Liver (tissue), 9 donors: Measurements from ENCODE around the gene GNPDA2. TPM values are rescaled to one million over a fixed set of nuclear protein-coding genes. Genes with fewer than 3 reads are reported as not detected.

ENCODE experiments used
- DNase-seq: peaks from one replicate; pipeline ENCODE4 v3.0.0-alpha.2; 2017; ENCODE audit warnings: low spot score
- H3K27ac ChIP-seq, 2 donors: one replicate each; pipeline ENCODE4 v1.7.0; 2013; ENCODE audit warnings: inconsistent platforms in 2 of 2, low read length in 2 of 2, control low read depth in 1 of 2, low read depth in 1 of 2, mild to moderate bottlenecking in 1 of 2
- H3K27me3 ChIP-seq, 4 donors: one replicate each; pipeline versions ENCODE4 v1.6.1 to v1.7.0; 2013; ENCODE audit warnings: low read length in 3 of 4, inconsistent platforms in 1 of 4, mild to moderate bottlenecking in 1 of 4, moderate library complexity in 1 of 4; ENCODE audit not compliant: control insufficient read depth in 4 of 4, insufficient read depth in 4 of 4
- H3K36me3 ChIP-seq, 4 donors: one replicate each; pipeline versions ENCODE4 v1.6.1 to v1.7.0; 2013; ENCODE audit warnings: low read length in 3 of 4, mild to moderate bottlenecking in 3 of 4, low read depth in 1 of 4, moderate library complexity in 1 of 4; ENCODE audit not compliant: control insufficient read depth in 4 of 4, insufficient read depth in 3 of 4
- H3K4me1 ChIP-seq, 4 donors: one replicate each; pipeline versions ENCODE4 v1.6.1 to v1.7.0; 2013; ENCODE audit warnings: low read length in 3 of 4, mild to moderate bottlenecking in 3 of 4, moderate library complexity in 1 of 4; ENCODE audit not compliant: control insufficient read depth in 4 of 4, insufficient read depth in 4 of 4
- H3K4me3 ChIP-seq, 3 donors: one replicate each; pipeline versions ENCODE4 v1.6.1 to v1.7.0; 2013; ENCODE audit warnings: low read length in 3 of 3, control low read depth in 1 of 3, low read depth in 1 of 3, mild to moderate bottlenecking in 1 of 3
- H3K9ac ChIP-seq, 2 donors: one replicate each; pipeline ENCODE4 v1.7.0; 2013; ENCODE audit warnings: low read length in 2 of 2, mild to moderate bottlenecking in 2 of 2, moderate library complexity in 2 of 2, control low read depth in 1 of 2, low read depth in 1 of 2
- H3K9me3 ChIP-seq, 4 donors: one replicate each; pipeline versions ENCODE4 v1.6.1 to v1.7.0; 2013; ENCODE audit warnings: low read length in 3 of 4; ENCODE audit not compliant: control insufficient read depth in 4 of 4
- EGR1 ChIP-seq, 2 donors: IDR thresholded peaks; 2 replicates each; pipeline ENCODE4 v1.6.1; 2016 to 2018; ENCODE audit warnings: antibody characterized with exemption in 2 of 2, low read depth in 2 of 2
- FOXA1 ChIP-seq: IDR thresholded peaks from 2 replicates; pipeline ENCODE4 v1.6.1; 2016; ENCODE audit warnings: antibody characterized with exemption
- FOXA2 ChIP-seq: IDR thresholded peaks from 2 replicates; pipeline ENCODE4 v1.6.1; 2016; ENCODE audit warnings: antibody characterized with exemption
- GABPA ChIP-seq, 2 donors: IDR thresholded peaks in 1 of 2; conservative IDR thresholded peaks in 1 of 2; 2 replicates each; pipeline ENCODE4 v1.6.1; 2016; ENCODE audit warnings: antibody characterized with exemption in 2 of 2, mild to moderate bottlenecking in 1 of 2, moderate library complexity in 1 of 2
- HNF4A ChIP-seq, 2 donors: conservative IDR thresholded peaks; 2 replicates each; pipeline ENCODE4 v1.6.1; 2016; ENCODE audit warnings: antibody characterized with exemption in 2 of 2, mild to moderate bottlenecking in 2 of 2
- HNF4G ChIP-seq: IDR thresholded peaks from 2 replicates; pipeline ENCODE4 v1.6.1; 2016; ENCODE audit warnings: antibody characterized with exemption
- JUND ChIP-seq, 2 donors: IDR thresholded peaks; 2 replicates each; pipeline ENCODE4 v1.6.1; 2016; ENCODE audit warnings: antibody characterized with exemption in 2 of 2
- NR2F2 ChIP-seq: IDR thresholded peaks from 2 replicates; pipeline ENCODE4 v1.6.1; 2016; ENCODE audit warnings: antibody characterized with exemption
- RAD21 ChIP-seq, 2 donors: IDR thresholded peaks; 2 replicates each; pipeline ENCODE4 v1.6.1; 2016; ENCODE audit warnings: antibody characterized with exemption in 2 of 2, mild to moderate bottlenecking in 2 of 2
- RXRA ChIP-seq, 2 donors: IDR thresholded peaks; 2 replicates each; pipeline ENCODE4 v1.6.1; 2017 to 2018; ENCODE audit warnings: antibody characterized with exemption in 2 of 2, mild to moderate bottlenecking in 1 of 2
- SP1 ChIP-seq: IDR thresholded peaks from 2 replicates; pipeline ENCODE4 v1.6.1; 2018; ENCODE audit warnings: antibody characterized with exemption, mild to moderate bottlenecking
- TAF1 ChIP-seq: conservative IDR thresholded peaks from 2 replicates; pipeline ENCODE4 v1.6.1; 2016; ENCODE audit warnings: antibody characterized with exemption, mild to moderate bottlenecking
- WGBS: extraction: QIAGEN DNeasy Blood & Tissue Kit; methylation state at CpG from one replicate; pipeline ENCODE4 v1.1.7; 2013; 5-methylcytosine and 5-hydroxymethylcytosine counted together
- polyA plus RNA-seq, 2 donors: library from polyadenylated mRNA; stranded (reverse) in 1 of 2; unstranded in 1 of 2; fragments of 200-250 nt in 1 of 2; fragments of >200 nt in 1 of 2; fragmentation: Nextera tagmentation in 1 of 2; extraction: Ambion mirVana in 1 of 2; gene quantifications; one replicate each; pipeline versions ENCODE4 v1.2.1 to v1.2.3, GENCODE V29; 2013 to 2015
- total RNA-seq, 2 donors: library from RNA; depleted of rRNA; stranded (reverse); fragments of >200 nt; gene quantifications; one replicate each; pipeline ENCODE4 v1.2.3, GENCODE V29; 2014
- TF ChIP-seq, protein P1 (sequence below): IDR thresholded peaks from 2 replicates; pipeline ENCODE4 v1.6.1; 2016; ENCODE audit warnings: antibody characterized with exemption
- TF ChIP-seq, protein P2 (sequence below): IDR thresholded peaks from 2 replicates; pipeline ENCODE4 v1.6.1; 2016; ENCODE audit warnings: antibody characterized with exemption
- TF ChIP-seq, protein P3 (sequence below): IDR thresholded peaks from 2 replicates; pipeline ENCODE4 v1.6.1; 2016; ENCODE audit warnings: antibody characterized with exemption
- TF ChIP-seq, protein P4 (sequence below): fragments of 150-350 bp; IDR thresholded peaks from 2 replicates; pipeline ENCODE4 v1.5.1; 2017; ENCODE audit warnings: improper control_type of control experiment, low read depth, low read length; ENCODE audit not compliant: missing input control
- TF ChIP-seq, protein P5 (sequence below): IDR thresholded peaks from 2 replicates; pipeline ENCODE4 v1.6.1; 2016; ENCODE audit warnings: antibody characterized with exemption, mild to moderate bottlenecking
- donor health status: healthy.
- donor health status: healthy.
- donor health status: healthy.
- donor health status: healthy.
- donor health status: healthy.

GNPDA2 gene
- total and polyA plus RNA-seq, 4 donors: 1.5 to 5.3 (median 3.6) TPM

DNA sequence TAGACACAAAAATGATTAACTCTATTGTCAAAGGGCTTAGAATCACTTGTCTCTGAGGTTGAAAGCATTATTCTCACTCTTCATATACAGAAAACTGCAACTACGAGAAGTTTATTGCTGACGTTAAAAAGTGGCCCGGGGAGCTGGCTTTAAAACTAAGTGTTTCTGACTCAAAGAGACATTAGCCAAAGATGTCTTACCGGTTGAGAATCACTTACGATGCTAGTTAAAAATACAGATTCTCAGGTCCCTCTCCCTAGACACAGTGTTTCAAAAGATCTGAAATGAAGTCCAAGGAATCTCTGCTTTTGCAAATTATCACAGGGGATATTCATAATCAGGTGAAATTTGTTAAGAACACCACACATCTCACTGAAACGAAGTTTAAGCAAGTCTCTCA, 1.2 kb downstream of the GNPDA2 start:
- WGBS: 66% methylated on average over 6 of the region's 6 CpGs
- peak overlapping the region in 2 of 3 donors; percentile 80 to 95 for H3K4me3 ChIP-seq
- no peaks in the 10 kb centered on the region for H3K27me3 ChIP-seq
- DNase-seq: no peak
- H3K9ac ChIP-seq: no peak overlapping the region
- peaks cover 1 to 15% (median 8%) of the 10 kb centered on the region in 4 donors for H3K4me1 ChIP-seq
- no peak for TF ChIP-seq FOXA2
- TF ChIP-seq FOXA1: no peak
- TF ChIP-seq RXRA (IDR thresholded peaks at IDR 0.05): no peak
- TF ChIP-seq RAD21 (IDR thresholded peaks at IDR 0.05): no peak
- TF ChIP-seq, protein P1, sequence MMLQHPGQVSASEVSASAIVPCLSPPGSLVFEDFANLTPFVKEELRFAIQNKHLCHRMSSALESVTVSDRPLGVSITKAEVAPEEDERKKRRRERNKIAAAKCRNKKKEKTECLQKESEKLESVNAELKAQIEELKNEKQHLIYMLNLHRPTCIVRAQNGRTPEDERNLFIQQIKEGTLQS: no peak
- TF ChIP-seq NR2F2: no peak
- TF ChIP-seq, protein P2, sequence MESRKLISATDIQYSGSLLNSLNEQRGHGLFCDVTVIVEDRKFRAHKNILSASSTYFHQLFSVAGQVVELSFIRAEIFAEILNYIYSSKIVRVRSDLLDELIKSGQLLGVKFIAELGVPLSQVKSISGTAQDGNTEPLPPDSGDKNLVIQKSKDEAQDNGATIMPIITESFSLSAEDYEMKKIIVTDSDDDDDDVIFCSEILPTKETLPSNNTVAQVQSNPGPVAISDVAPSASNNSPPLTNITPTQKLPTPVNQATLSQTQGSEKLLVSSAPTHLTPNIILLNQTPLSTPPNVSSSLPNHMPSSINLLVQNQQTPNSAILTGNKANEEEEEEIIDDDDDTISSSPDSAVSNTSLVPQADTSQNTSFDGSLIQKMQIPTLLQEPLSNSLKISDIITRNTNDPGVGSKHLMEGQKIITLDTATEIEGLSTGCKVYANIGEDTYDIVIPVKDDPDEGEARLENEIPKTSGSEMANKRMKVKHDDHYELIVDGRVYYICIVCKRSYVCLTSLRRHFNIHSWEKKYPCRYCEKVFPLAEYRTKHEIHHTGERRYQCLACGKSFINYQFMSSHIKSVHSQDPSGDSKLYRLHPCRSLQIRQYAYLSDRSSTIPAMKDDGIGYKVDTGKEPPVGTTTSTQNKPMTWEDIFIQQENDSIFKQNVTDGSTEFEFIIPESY: no peak
- TF ChIP-seq HNF4A (conservative IDR thresholded peaks at IDR 0.05): no peak
- TF ChIP-seq GABPA (IDR thresholded peaks at IDR 0.05 in 1 of 2, conservative IDR thresholded peaks at IDR 0.05 in 1 of 2): no peak
- no peak for TF ChIP-seq TAF1
- TF ChIP-seq, protein P3, sequence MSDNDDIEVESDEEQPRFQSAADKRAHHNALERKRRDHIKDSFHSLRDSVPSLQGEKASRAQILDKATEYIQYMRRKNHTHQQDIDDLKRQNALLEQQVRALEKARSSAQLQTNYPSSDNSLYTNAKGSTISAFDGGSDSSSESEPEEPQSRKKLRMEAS: no peak
- TF ChIP-seq EGR1 (IDR thresholded peaks at IDR 0.05; ENCODE audit: low read depth in 2 of 2): no peak
- no peaks in the 10 kb centered on the region for H3K9me3 ChIP-seq
- H3K36me3 ChIP-seq: no peaks in the 10 kb centered on the region
- no peak overlapping the region for H3K27ac ChIP-seq

DNA sequence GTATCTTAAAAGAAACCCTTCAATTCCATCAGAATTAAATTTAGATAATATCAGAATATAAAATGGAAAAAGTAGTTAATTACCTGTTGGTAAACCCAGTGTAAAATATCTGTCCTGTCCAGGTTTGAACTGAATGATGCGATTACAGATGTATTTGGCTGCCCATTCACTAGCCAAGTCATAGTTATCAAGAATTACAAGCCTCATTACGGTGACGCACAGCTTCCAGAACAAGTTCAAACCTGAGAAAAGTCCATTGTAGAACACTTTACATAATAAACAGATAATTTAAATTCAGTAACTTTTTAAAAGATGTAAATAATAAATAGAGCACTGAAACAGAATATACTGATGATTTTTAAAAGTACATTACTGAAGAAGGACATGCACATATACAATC, 4.4 kb downstream of the GNPDA2 start:
- no peak overlapping the region for H3K4me3 ChIP-seq
- H3K27ac ChIP-seq: no peak overlapping the region
- TF ChIP-seq NR2F2 (no peak), HNF4A (conservative IDR thresholded peaks at IDR 0.05) (no peak)
- TF ChIP-seq, protein P2: no peak
- no peaks in the 10 kb centered on the region for H3K36me3 ChIP-seq
- H3K9ac ChIP-seq: no peak overlapping the region
- H3K27me3 ChIP-seq: no peaks in the 10 kb centered on the region
- H3K4me1 ChIP-seq: peaks cover 1 to 12% (median 8%) of the 10 kb centered on the region in 4 donors
- DNase-seq: no peak
- WGBS: 99% methylated on average over 3 of the region's 3 CpGs
- no peaks in the 10 kb centered on the region for H3K9me3 ChIP-seq

DNA sequence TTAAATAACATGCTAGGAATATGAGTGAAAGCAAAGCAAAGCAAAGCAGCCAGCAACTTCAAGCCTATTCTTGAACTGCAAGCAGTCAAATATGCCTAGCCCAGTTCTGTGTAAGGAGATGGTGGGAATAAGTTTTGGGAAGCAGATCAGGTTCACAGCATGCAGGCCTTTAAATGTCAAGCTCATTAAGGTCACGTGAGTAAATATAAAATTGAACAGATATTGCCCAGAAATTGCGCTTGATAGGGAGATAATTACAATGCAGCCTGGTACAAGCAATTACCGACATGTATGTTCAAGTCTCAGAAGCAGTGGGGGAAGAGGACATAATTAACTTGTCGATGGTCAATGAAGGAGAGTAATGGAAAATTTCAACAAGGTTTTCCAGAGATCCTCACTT, 6.0 kb downstream of the GNPDA2 start:
- no peak overlapping the region for H3K4me3 ChIP-seq
- no peaks in the 10 kb centered on the region for H3K36me3 ChIP-seq
- no peak overlapping the region for H3K27ac ChIP-seq
- DNase-seq: no peak
- H3K4me1 ChIP-seq: peaks cover 1 to 3% (median 3%) of the 10 kb centered on the region in 4 donors
- no peaks in the 10 kb centered on the region for H3K27me3 ChIP-seq
- 97% methylated on average over 4 of the region's 4 CpGs for WGBS
- H3K9ac ChIP-seq: no peak overlapping the region
- H3K9me3 ChIP-seq: no peaks in the 10 kb centered on the region
- TF ChIP-seq HNF4G (no peak), SP1 (no peak), NR2F2 (no peak), TAF1 (no peak), RXRA (IDR thresholded peaks at IDR 0.05) (no peak), RAD21 (IDR thresholded peaks at IDR 0.05) (no peak), HNF4A (conservative IDR thresholded peaks at IDR 0.05) (no peak), FOXA2 (no peak), GABPA (IDR thresholded peaks at IDR 0.05 in 1 of 2, conservative IDR thresholded peaks at IDR 0.05 in 1 of 2) (no peak), JUND (IDR thresholded peaks at IDR 0.05) (no peak)
- TF ChIP-seq, protein P1: no peak
- TF ChIP-seq, protein P4, sequence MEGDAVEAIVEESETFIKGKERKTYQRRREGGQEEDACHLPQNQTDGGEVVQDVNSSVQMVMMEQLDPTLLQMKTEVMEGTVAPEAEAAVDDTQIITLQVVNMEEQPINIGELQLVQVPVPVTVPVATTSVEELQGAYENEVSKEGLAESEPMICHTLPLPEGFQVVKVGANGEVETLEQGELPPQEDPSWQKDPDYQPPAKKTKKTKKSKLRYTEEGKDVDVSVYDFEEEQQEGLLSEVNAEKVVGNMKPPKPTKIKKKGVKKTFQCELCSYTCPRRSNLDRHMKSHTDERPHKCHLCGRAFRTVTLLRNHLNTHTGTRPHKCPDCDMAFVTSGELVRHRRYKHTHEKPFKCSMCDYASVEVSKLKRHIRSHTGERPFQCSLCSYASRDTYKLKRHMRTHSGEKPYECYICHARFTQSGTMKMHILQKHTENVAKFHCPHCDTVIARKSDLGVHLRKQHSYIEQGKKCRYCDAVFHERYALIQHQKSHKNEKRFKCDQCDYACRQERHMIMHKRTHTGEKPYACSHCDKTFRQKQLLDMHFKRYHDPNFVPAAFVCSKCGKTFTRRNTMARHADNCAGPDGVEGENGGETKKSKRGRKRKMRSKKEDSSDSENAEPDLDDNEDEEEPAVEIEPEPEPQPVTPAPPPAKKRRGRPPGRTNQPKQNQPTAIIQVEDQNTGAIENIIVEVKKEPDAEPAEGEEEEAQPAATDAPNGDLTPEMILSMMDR: no peak
- TF ChIP-seq, protein P5, sequence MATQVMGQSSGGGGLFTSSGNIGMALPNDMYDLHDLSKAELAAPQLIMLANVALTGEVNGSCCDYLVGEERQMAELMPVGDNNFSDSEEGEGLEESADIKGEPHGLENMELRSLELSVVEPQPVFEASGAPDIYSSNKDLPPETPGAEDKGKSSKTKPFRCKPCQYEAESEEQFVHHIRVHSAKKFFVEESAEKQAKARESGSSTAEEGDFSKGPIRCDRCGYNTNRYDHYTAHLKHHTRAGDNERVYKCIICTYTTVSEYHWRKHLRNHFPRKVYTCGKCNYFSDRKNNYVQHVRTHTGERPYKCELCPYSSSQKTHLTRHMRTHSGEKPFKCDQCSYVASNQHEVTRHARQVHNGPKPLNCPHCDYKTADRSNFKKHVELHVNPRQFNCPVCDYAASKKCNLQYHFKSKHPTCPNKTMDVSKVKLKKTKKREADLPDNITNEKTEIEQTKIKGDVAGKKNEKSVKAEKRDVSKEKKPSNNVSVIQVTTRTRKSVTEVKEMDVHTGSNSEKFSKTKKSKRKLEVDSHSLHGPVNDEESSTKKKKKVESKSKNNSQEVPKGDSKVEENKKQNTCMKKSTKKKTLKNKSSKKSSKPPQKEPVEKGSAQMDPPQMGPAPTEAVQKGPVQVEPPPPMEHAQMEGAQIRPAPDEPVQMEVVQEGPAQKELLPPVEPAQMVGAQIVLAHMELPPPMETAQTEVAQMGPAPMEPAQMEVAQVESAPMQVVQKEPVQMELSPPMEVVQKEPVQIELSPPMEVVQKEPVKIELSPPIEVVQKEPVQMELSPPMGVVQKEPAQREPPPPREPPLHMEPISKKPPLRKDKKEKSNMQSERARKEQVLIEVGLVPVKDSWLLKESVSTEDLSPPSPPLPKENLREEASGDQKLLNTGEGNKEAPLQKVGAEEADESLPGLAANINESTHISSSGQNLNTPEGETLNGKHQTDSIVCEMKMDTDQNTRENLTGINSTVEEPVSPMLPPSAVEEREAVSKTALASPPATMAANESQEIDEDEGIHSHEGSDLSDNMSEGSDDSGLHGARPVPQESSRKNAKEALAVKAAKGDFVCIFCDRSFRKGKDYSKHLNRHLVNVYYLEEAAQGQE: no peak
